HG03354 (cell line): Measurements from ENCODE around the gene CFAP53.
"Not testable (repeated sequence)": the region's sequence is repeated elsewhere in the genome, so short reads cannot be mapped to it uniquely, and the experiment has no call there.

ENCODE experiments used
- ATAC-seq: cut with Tn5 transposase; IDR thresholded peaks from one replicate; pipeline ENCODE4 v1.9.1; 2021; ENCODE audit warnings: mild to moderate bottlenecking; ENCODE audit not compliant: unreplicated experiment, poor library complexity, severe bottlenecking

CFAP53 gene

GRCh38 chr18:50288348-50289107, 22.2 kb upstream of the CFAP53 start:
- ATAC-seq: not testable (repeated sequence)

- ATAC-seq: peak; percentile 89
Measured at GRCh38 chr18:50287441-50288347, 21.4 kb upstream of the CFAP53 start, which contains the start of gene CXXC1. Gene CXXC1 (minus strand): TSS chr18:50287692. CDS start chr18:50287589, 103 bp downstream.

GRCh38 chr18:50287028-50287440, 20.7 kb upstream of the CFAP53 start:
- ATAC-seq: no peak

GRCh38 chr18:50286391-50287027, 20.2 kb upstream of the CFAP53 start:
- ATAC-seq: no peak

GRCh38 chr18:50285631-50286321, 19.5 kb upstream of the CFAP53 start:
- ATAC-seq: no peak

- ATAC-seq: no peak
Measured at GRCh38 chr18:50285071-50285470, 18.8 kb upstream of the CFAP53 start.

- no peak for ATAC-seq
Measured at GRCh38 chr18:50284255-50284885, 18.1 kb upstream of the CFAP53 start.

GRCh38 chr18:50283469-50284209, 17.3 kb upstream of the CFAP53 start:
- no peak for ATAC-seq

GRCh38 chr18:50282521-50283335, 16.4 kb upstream of the CFAP53 start:
- no peak for ATAC-seq

- no peak for ATAC-seq
Measured at GRCh38 chr18:50281972-50282520, 15.8 kb upstream of the CFAP53 start.

GRCh38 chr18:50281295-50281971, 15.1 kb upstream of the CFAP53 start, which contains the start of gene MBD1:
Gene MBD1 (minus strand): TSS chr18:50281523. CDS start chr18:50279992, 1,531 bp downstream.
- peak; percentile 93 for ATAC-seq

- ATAC-seq: no peak
Measured at GRCh38 chr18:50280707-50281294, 14.5 kb upstream of the CFAP53 start.

GRCh38 chr18:50279752-50280151, 13.5 kb upstream of the CFAP53 start:
- ATAC-seq: no peak

GRCh38 chr18:50277942-50278341, 11.6 kb upstream of the CFAP53 start:
- ATAC-seq: no peak

- no peak for ATAC-seq
Measured at GRCh38 chr18:50276452-50276851, 10.2 kb upstream of the CFAP53 start.

GRCh38 chr18:50275503-50276036, 9.3 kb upstream of the CFAP53 start:
- no peak for ATAC-seq
